ENCODE results near the gene SBF2.

SBF2 gene

GRCh38 chr11:10317151-10317755 lies 23.2 kb upstream of the SBF2 start:
- H3K79me2 ChIP-seq (ENCODE audit: insufficient read depth, low read length) = no peaks in the 10 kb centered on the region
- H3K9ac ChIP-seq (ENCODE audit: low read depth, low read length) = no peak overlapping the region
- DNase-seq (no peak), ATAC-seq (ENCODE audit: insufficient read depth, low read depth) (no peak)
- H3K4me3 ChIP-seq (ENCODE audit: low read depth in 1 of 2, low read length in 2 of 2) = no peak overlapping the region
- no peaks in the 10 kb centered on the region for H4K20me1 ChIP-seq (ENCODE audit: insufficient read depth, low read length)
- H3K4me1 ChIP-seq (ENCODE audit: insufficient read depth, low read length) = peaks cover 17% of the 10 kb centered on the region
- H3K9me3 ChIP-seq (ENCODE audit: insufficient read depth, low read length, severe bottlenecking) = no peaks in the 10 kb centered on the region
- no peak overlapping the region; the same call in 1 of the 2 replicates for H3K27ac ChIP-seq (ENCODE audit: low read length)
- H3K4me2 ChIP-seq (ENCODE audit: insufficient read depth, low read length) = no peak overlapping the region
- peaks cover 5% of the 10 kb centered on the region for H3K27me3 ChIP-seq (ENCODE audit: insufficient read depth, low read length, poor library complexity)
- no peak for TF ChIP-seq EZH2 (IDR thresholded peaks at IDR 0.05; ENCODE audit: borderline replicate concordance, low read depth, low read length, severe bottlenecking)
- TF ChIP-seq CTCF (IDR thresholded peaks at IDR 0.05; ENCODE audit: borderline replicate concordance, extremely low read depth, low read length, poor library complexity, severe bottlenecking) = no peak
- no peaks in the 10 kb centered on the region for H3K36me3 ChIP-seq (ENCODE audit: insufficient read depth, low read length)
- no peak overlapping the region; the same call in 1 of the 2 replicates for H2AFZ ChIP-seq (ENCODE audit: low read depth, low read length)

DNA sequence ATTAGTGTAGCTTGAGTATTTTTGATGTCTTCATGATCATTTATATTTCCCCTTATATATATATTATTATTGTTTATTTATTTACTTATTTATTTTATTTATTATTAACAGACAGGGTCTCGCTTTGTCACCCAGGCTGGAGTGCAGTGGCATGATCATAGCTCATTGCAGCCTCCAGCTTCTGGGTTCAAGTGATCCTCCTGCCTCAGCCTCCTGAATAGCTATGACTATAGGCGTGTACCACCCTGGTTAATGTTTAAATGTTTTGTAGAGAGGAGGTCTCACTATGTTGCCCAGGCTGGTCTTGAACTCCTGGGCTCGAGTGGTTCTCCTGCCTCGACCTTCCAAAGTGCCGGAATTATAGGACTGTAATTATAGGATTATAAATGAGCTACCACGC lies 21.1 kb upstream of the SBF2 start:
- ATAC-seq (ENCODE audit: insufficient read depth, low read depth) = no peak
- Histone ChIP-seq H3K27me3 (ENCODE audit: insufficient read depth, low read length, poor library complexity) (peaks cover 5% of the 10 kb centered on the region), H3K27ac (ENCODE audit: low read length) (no peak overlapping the region), H3K4me3 (ENCODE audit: low read depth in 1 of 2, low read length in 2 of 2) (no peak overlapping the region), H3K36me3 (ENCODE audit: insufficient read depth, low read length) (no peaks in the 10 kb centered on the region), H3K9ac (ENCODE audit: low read depth, low read length) (no peak overlapping the region), H3K79me2 (ENCODE audit: insufficient read depth, low read length) (no peaks in the 10 kb centered on the region), H3K9me3 (ENCODE audit: insufficient read depth, low read length, severe bottlenecking) (no peaks in the 10 kb centered on the region), H3K4me1 (ENCODE audit: insufficient read depth, low read length) (peaks cover 23% of the 10 kb centered on the region), H4K20me1 (ENCODE audit: insufficient read depth, low read length) (no peaks in the 10 kb centered on the region), H2AFZ (ENCODE audit: low read depth, low read length) (no peak overlapping the region), H3K4me2 (ENCODE audit: insufficient read depth, low read length) (no peak overlapping the region)
- no peak for TF ChIP-seq CTCF (IDR thresholded peaks at IDR 0.05; ENCODE audit: borderline replicate concordance, extremely low read depth, low read length, poor library complexity, severe bottlenecking)
- TF ChIP-seq EZH2 (IDR thresholded peaks at IDR 0.05; ENCODE audit: borderline replicate concordance, low read depth, low read length, severe bottlenecking) = no peak
- DNase-seq = no peak

- no peak overlapping the region for H2AFZ ChIP-seq (ENCODE audit: low read depth, low read length)
- peaks cover 5% of the 10 kb centered on the region for H3K27me3 ChIP-seq (ENCODE audit: insufficient read depth, low read length, poor library complexity)
- ATAC-seq (ENCODE audit: insufficient read depth, low read depth) (no peak), DNase-seq (no peak)
- H3K4me3 ChIP-seq (ENCODE audit: low read depth in 1 of 2, low read length in 2 of 2) = no peak overlapping the region
- H4K20me1 ChIP-seq (ENCODE audit: insufficient read depth, low read length) = no peaks in the 10 kb centered on the region
- H3K79me2 ChIP-seq (ENCODE audit: insufficient read depth, low read length) = no peaks in the 10 kb centered on the region
- H3K9ac ChIP-seq (ENCODE audit: low read depth, low read length) = no peak overlapping the region
- no peak overlapping the region for H3K27ac ChIP-seq (ENCODE audit: low read length)
- H3K4me1 ChIP-seq (ENCODE audit: insufficient read depth, low read length) = peaks cover 29% of the 10 kb centered on the region
- H3K4me2 ChIP-seq (ENCODE audit: insufficient read depth, low read length) = no peak overlapping the region
- H3K36me3 ChIP-seq (ENCODE audit: insufficient read depth, low read length) = no peaks in the 10 kb centered on the region
- TF ChIP-seq EZH2 (IDR thresholded peaks at IDR 0.05; ENCODE audit: borderline replicate concordance, low read depth, low read length, severe bottlenecking) (no peak), CTCF (IDR thresholded peaks at IDR 0.05; ENCODE audit: borderline replicate concordance, extremely low read depth, low read length, poor library complexity, severe bottlenecking) (no peak)
- no peaks in the 10 kb centered on the region for H3K9me3 ChIP-seq (ENCODE audit: insufficient read depth, low read length, severe bottlenecking)
Measured at GRCh38 chr11:10314199-10315072, 20.4 kb upstream of the SBF2 start.
